HCT116 (cell line): ENCODE data around the gene LYSMD2.

ENCODE experiments used
- CTCF ChIP-seq, 3 experiments: fragments of 200-600 bp in 1 of 3; sonication (generic) in 1 of 3; IDR thresholded peaks in 2 of 3; conservative IDR thresholded peaks in 1 of 3; 2 replicates each; pipeline ENCODE4 v1.5.1; 2012 to 2017; ENCODE audit warnings: low read depth in 2 of 3, low read length in 2 of 3, antibody characterized with exemption in 1 of 3, borderline replicate concordance in 1 of 3, control low read depth in 1 of 3, mild to moderate bottlenecking in 1 of 3, mixed read lengths in 1 of 3, mixed run types in 1 of 3, moderate library complexity in 1 of 3; ENCODE audit not compliant: insufficient read depth in 1 of 3
- EZH2 ChIP-seq: fragments of 200-600 bp; sonication (generic); IDR thresholded peaks from 2 replicates; pipeline ENCODE4 v1.6.1; 2017; ENCODE audit warnings: antibody characterized with exemption, mixed run types
- EZH2phosphoT487 ChIP-seq: fragments of 200-600 bp; IDR thresholded peaks from 2 replicates; pipeline ENCODE4 v1.6.1; 2018; ENCODE audit warnings: antibody characterized with exemption, borderline replicate concordance
- RAD21 ChIP-seq: IDR thresholded peaks from 2 replicates; pipeline ENCODE4 v1.6.1; 2012; ENCODE audit warnings: low read depth, mild to moderate bottlenecking
- REST ChIP-seq: IDR thresholded peaks from 2 replicates; pipeline ENCODE4 v1.6.1; 2012; ENCODE audit warnings: low read depth
- ZNF274 ChIP-seq: fragments of 200-500 bp; sonication (Bioruptor generic); IDR thresholded peaks from 2 replicates; pipeline ENCODE4 v1.6.1; 2014; ENCODE audit warnings: mild to moderate bottlenecking, low read depth, low read length, inconsistent platforms

- no peak for TF ChIP-seq ZNF274
- no peak for TF ChIP-seq REST
- TF ChIP-seq EZH2phosphoT487: no peak
- no peak for TF ChIP-seq EZH2
- TF ChIP-seq RAD21: no peak
- no peak for TF ChIP-seq CTCF (IDR thresholded peaks at IDR 0.05 in 2 of 3, conservative IDR thresholded peaks at IDR 0.05 in 1 of 3; ENCODE audit: borderline replicate concordance in 1 of 3, insufficient read depth in 1 of 3, low read depth in 2 of 3, low read length in 2 of 3)
Observed at GRCh38 chr15:51755790-51756189, 18.3 kb upstream of the LYSMD2 start.
